ENCODE measurements around the gene ARMC9.

DNA sequence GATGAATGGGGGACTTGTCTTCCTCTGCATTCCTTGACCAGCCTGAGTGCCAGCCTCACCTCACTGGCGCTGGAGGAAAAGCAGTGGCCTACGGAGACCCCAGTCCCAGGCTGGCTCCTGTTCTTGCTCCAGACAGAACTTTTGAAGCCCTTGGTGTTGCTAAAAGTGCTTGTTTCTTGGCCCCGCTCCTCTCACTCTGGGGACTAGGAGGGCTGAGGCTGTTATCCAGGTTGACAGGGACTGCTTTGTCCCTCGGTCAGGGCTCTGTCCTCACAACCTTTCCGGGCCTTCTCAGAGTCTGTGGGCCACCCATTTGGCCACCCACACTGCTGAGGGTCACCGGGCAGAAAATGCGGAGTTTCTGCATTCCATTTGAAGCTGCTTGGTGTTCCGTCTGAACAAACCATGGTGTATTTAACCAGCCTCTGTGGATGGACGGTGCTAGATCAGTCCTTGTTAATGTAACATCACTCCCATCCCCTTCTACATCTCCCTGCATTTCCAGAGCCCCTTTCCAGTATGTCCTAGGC is 222.7 kb downstream of the ARMC9 start:
- no peak for TF ChIP-seq ZNF560 (tag by site-specific recombination; IDR thresholded peaks at IDR 0.05; ENCODE audit: borderline replicate concordance)
- no peak for TF ChIP-seq ZNF10 (tag by site-specific recombination; IDR thresholded peaks at IDR 0.05)
- TF ChIP-seq, protein P1, sequence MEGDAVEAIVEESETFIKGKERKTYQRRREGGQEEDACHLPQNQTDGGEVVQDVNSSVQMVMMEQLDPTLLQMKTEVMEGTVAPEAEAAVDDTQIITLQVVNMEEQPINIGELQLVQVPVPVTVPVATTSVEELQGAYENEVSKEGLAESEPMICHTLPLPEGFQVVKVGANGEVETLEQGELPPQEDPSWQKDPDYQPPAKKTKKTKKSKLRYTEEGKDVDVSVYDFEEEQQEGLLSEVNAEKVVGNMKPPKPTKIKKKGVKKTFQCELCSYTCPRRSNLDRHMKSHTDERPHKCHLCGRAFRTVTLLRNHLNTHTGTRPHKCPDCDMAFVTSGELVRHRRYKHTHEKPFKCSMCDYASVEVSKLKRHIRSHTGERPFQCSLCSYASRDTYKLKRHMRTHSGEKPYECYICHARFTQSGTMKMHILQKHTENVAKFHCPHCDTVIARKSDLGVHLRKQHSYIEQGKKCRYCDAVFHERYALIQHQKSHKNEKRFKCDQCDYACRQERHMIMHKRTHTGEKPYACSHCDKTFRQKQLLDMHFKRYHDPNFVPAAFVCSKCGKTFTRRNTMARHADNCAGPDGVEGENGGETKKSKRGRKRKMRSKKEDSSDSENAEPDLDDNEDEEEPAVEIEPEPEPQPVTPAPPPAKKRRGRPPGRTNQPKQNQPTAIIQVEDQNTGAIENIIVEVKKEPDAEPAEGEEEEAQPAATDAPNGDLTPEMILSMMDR (tag by site-specific recombination; IDR thresholded peaks at IDR 0.05): no peak
- TF ChIP-seq ZNF707 (tag by site-specific recombination; IDR thresholded peaks at IDR 0.05): no peak
- no peak for TF ChIP-seq RBAK (tag by site-specific recombination; IDR thresholded peaks at IDR 0.05)
- TF ChIP-seq ZNF561 (tag by site-specific recombination; IDR thresholded peaks at IDR 0.05; ENCODE audit: borderline replicate concordance): no peak
- TF ChIP-seq, protein P2, sequence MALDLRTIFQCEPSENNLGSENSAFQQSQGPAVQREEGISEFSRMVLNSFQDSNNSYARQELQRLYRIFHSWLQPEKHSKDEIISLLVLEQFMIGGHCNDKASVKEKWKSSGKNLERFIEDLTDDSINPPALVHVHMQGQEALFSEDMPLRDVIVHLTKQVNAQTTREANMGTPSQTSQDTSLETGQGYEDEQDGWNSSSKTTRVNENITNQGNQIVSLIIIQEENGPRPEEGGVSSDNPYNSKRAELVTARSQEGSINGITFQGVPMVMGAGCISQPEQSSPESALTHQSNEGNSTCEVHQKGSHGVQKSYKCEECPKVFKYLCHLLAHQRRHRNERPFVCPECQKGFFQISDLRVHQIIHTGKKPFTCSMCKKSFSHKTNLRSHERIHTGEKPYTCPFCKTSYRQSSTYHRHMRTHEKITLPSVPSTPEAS (tag by site-specific recombination; IDR thresholded peaks at IDR 0.05): no peak
- TF ChIP-seq, protein P3, sequence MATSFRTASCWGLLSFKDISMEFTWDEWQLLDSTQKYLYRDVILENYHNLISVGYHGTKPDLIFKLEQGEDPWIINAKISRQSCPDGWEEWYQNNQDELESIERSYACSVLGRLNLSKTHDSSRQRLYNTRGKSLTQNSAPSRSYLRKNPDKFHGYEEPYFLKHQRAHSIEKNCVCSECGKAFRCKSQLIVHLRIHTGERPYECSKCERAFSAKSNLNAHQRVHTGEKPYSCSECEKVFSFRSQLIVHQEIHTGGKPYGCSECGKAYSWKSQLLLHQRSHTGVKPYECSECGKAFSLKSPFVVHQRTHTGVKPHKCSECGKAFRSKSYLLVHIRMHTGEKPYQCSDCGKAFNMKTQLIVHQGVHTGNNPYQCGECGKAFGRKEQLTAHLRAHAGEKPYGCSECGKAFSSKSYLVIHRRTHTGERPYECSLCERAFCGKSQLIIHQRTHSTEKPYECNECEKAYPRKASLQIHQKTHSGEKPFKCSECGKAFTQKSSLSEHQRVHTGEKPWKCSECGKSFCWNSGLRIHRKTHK (tag by site-specific recombination; IDR thresholded peaks at IDR 0.05): no peak
- TF ChIP-seq ZNF843 (tag by site-specific recombination; IDR thresholded peaks at IDR 0.05): no peak
- TF ChIP-seq PRDM10 (tag by site-specific recombination; IDR thresholded peaks at IDR 0.05): no peak
- TF ChIP-seq YY1 (tag by site-specific recombination; IDR thresholded peaks at IDR 0.05): no peak
